Esophagus squamous epithelium (tissue), 5 donors: ENCODE results near the gene RBM19. TPM values are rescaled to one million over a fixed set of nuclear protein-coding genes. Genes with fewer than 3 reads are reported as not detected.

ENCODE experiments used
- DNase-seq: peaks from one replicate; lab custom pipeline; 2025; lab: John Stamatoyannopoulos, UW
- H3K27ac ChIP-seq, 4 donors: fragments of 200-600 bp; sonication (generic); one replicate each; pipeline ENCODE4 v1.5.1; 2016 to 2019; ENCODE audit warnings: mild to moderate bottlenecking in 1 of 4
- H3K27me3 ChIP-seq, 4 donors: fragments of 200-600 bp; sonication (generic); 1 replicate in 3 of 4; 2 replicates in 1 of 4; pipeline versions ENCODE4 v1.5.1 to v1.6.0; 2017 to 2021; ENCODE audit warnings: antibody characterized with exemption in 1 of 4
- H3K36me3 ChIP-seq, 3 donors: fragments of 200-600 bp; sonication (generic); one replicate each; pipeline ENCODE4 v1.5.1; 2016 to 2019
- H3K4me1 ChIP-seq, 3 donors: fragments of 200-600 bp; sonication (generic); one replicate each; pipeline ENCODE4 v1.5.1; 2017 to 2019
- H3K4me3 ChIP-seq, 4 donors: fragments of 200-600 bp; sonication (generic); 1 replicate in 3 of 4; 2 replicates in 1 of 4; pipeline ENCODE4 v1.5.1; 2016 to 2019; ENCODE audit warnings: mild to moderate bottlenecking in 2 of 4, moderate library complexity in 1 of 4
- H3K9me3 ChIP-seq, 3 donors: fragments of 200-600 bp; sonication (generic); one replicate each; pipeline ENCODE4 v1.5.1; 2016 to 2019
- POLR2A ChIP-seq, 4 donors: fragments of 450-650 bp; IDR thresholded peaks; one replicate each; pipeline ENCODE4 v1.6.1; 2017; ENCODE audit warnings: antibody characterized with exemption in 4 of 4, mild to moderate bottlenecking in 4 of 4, moderate library complexity in 3 of 4
- WGBS, 2 donors: methylation state at CpG; one replicate each; pipeline ENCODE4 v1.1.5; 2018; 5-methylcytosine and 5-hydroxymethylcytosine counted together
- intact Hi-C: fragments of 100-400 bp; cut with DNase I; formaldehyde crosslinking; loops from one replicate; pipeline ENCODE4 v1.15.0; 2022
- total RNA-seq, 4 donors: library from RNA; depleted of rRNA; stranded (reverse); fragments of >200 nt; gene quantifications; one replicate each; pipeline ENCODE4 v1.1.0, GENCODE V29; 2016
- TF ChIP-seq, protein P1 (sequence below), 6 experiments: fragments of 450-650 bp in 4 of 6; fragments of 200-600 bp in 2 of 6; sonication (generic) in 2 of 6; IDR thresholded peaks; one replicate each; pipeline ENCODE4 v1.5.1; 2016 to 2019; ENCODE audit warnings: antibody characterized with exemption in 6 of 6, mild to moderate bottlenecking in 4 of 6, moderate library complexity in 4 of 6
- donor health status: DM: yes; HTN: yes; CAD: no.

RBM19 gene
- total RNA-seq, 4 donors from 2014 or later: 13.1 to 32.8 (median 27.4) TPM

DNA sequence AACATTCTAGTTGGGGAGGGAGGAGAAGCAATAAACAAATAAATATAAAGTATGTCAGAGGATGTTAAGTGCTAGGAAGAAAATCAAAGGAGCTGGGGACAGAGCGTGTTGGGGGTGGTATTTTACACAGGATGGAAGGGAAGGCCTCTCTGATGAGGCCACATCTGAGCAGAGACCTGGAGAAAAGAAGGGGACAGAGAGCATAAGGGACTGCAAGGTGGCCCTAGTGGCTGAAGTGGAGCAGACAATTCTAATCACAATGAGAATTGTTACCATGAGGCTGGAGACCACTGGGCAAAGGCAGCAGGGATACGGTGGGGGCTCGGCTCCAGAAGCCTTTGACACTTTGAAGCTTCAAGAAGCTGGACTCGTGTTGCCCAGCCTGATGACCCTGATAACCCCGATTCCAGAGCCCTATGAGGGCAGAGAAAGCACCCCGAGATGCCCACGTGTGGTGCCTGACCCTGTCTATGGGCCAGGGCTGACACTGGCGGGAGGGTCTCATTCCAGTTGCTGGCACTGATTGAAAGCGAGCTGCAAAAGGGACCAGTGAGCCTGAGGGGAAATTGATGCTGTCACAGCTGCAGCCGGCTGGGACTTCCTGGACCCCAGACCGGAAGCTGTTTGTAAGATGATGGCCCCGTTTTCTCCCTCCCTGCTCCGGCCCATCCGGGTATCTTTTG, 169.1 kb downstream of the RBM19 start:
- no peak for DNase-seq
- Histone ChIP-seq H3K4me1 (no peaks in the 10 kb centered on the region), H3K36me3 (no peaks in the 10 kb centered on the region), H3K4me3 (no peak overlapping the region), H3K27ac (no peak overlapping the region), H3K9me3 (no peaks in the 10 kb centered on the region), H3K27me3 (peaks cover 0 to 20% (median 0%) of the 10 kb centered on the region in 4 donors)
- no peak for TF ChIP-seq POLR2A (IDR thresholded peaks at IDR 0.05)
- TF ChIP-seq, protein P1, sequence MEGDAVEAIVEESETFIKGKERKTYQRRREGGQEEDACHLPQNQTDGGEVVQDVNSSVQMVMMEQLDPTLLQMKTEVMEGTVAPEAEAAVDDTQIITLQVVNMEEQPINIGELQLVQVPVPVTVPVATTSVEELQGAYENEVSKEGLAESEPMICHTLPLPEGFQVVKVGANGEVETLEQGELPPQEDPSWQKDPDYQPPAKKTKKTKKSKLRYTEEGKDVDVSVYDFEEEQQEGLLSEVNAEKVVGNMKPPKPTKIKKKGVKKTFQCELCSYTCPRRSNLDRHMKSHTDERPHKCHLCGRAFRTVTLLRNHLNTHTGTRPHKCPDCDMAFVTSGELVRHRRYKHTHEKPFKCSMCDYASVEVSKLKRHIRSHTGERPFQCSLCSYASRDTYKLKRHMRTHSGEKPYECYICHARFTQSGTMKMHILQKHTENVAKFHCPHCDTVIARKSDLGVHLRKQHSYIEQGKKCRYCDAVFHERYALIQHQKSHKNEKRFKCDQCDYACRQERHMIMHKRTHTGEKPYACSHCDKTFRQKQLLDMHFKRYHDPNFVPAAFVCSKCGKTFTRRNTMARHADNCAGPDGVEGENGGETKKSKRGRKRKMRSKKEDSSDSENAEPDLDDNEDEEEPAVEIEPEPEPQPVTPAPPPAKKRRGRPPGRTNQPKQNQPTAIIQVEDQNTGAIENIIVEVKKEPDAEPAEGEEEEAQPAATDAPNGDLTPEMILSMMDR (IDR thresholded peaks at IDR 0.05): no peak
- intact Hi-C loops: no loop called here
- WGBS, 2 donors: 61 to 72% methylated on average over 3 to 13 of the region's 14 CpGs

DNA sequence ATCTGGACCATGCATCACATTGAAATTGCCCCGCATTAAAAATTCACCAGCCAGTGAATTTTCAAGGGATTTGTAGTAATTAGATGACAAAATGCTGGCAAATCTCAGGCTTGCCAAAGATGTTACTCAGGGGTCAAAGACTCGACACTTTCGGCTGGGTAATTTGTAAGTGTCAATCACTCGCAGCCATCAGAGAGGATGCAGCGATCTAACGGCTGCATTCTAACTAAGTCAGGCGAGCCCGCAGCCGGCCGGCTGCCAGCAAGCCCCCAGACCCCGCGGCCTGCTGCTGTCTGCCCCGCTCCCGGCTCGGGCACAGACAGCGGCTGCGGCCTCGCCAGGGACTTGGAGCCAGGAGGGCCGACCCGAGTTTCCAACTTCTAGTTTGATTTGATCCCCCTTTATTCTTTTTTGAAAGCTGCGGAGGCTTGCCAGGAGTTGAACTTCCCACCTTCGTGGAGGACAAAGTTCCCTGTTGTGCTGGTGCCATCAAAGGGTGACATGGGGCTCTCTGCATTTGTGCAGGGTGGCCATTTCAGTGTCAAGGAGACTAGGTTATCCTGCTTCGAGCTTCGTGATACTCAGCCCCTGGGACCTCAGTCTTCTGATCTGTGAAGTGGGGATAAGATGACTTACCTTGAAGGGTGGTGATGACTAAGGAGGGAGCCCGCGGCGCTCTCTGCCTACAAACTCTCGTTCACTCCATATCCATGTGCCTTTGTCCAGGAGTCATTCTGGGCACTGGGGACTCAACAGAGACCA, 169.9 kb downstream of the RBM19 start:
- Histone ChIP-seq H3K36me3 (no peaks in the 10 kb centered on the region), H3K9me3 (no peaks in the 10 kb centered on the region), H3K27ac (no peak overlapping the region), H3K4me3 (no peak overlapping the region), H3K4me1 (no peaks in the 10 kb centered on the region), H3K27me3 (peaks cover 0 to 20% (median 0%) of the 10 kb centered on the region in 4 donors)
- no peak for DNase-seq
- intact Hi-C loops: no loop called here
- WGBS, 2 donors: 43 to 57% methylated on average over 3 to 23 of the region's 28 CpGs
- TF ChIP-seq, protein P1 (IDR thresholded peaks at IDR 0.05): no peak
- no peak for TF ChIP-seq POLR2A (IDR thresholded peaks at IDR 0.05)

DNA sequence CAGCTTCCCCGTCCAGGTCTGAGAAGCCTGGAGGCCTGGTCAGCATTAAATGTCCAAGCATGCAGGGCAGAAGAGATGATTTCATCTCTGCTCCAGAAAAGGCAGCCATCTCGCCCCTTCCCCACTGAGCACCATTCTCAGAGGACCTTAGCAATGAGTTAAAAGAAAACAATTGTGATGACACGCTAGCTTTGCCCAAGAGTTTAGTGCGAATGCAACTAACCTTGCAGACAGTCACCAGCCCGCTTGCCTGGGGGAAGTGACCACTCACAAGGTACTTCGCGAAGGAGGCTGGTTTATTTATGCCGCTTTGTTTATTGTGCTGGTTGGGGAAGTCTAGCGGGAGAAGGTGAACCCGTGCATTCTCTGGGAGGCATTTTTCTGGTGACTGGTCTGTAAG, 170.7 kb downstream of the RBM19 start:
- no peaks in the 10 kb centered on the region for H3K9me3 ChIP-seq
- H3K27me3 ChIP-seq: peaks cover 0 to 20% (median 0%) of the 10 kb centered on the region in 4 donors
- H3K36me3 ChIP-seq: no peaks in the 10 kb centered on the region
- TF ChIP-seq POLR2A (IDR thresholded peaks at IDR 0.05): no peak
- TF ChIP-seq, protein P1 (IDR thresholded peaks at IDR 0.05): no peak
- WGBS, 2 donors: 58 to 65% methylated on average over 9 to 10 of the region's 10 CpGs
- H3K4me1 ChIP-seq: no peaks in the 10 kb centered on the region
- no peak overlapping the region for H3K4me3 ChIP-seq
- H3K27ac ChIP-seq: no peak overlapping the region
- intact Hi-C loops: no loop called here
- DNase-seq: no peak

GRCh38 chr12:113794774-113795173, 171.4 kb downstream of the RBM19 start:
- intact Hi-C loops: no loop called here

More at GRCh38 chr12:113794774-113795173, 171.4 kb downstream of the RBM19 start:
- Histone ChIP-seq H3K9me3 (no peaks in the 10 kb centered on the region), H3K27ac (no peak overlapping the region), H3K36me3 (no peaks in the 10 kb centered on the region), H3K27me3 (peaks cover 0 to 20% (median 0%) of the 10 kb centered on the region in 4 donors), H3K4me1 (no peaks in the 10 kb centered on the region), H3K4me3 (no peak overlapping the region)
- no peak for DNase-seq
- TF ChIP-seq POLR2A (IDR thresholded peaks at IDR 0.05): no peak
- TF ChIP-seq, protein P1 (IDR thresholded peaks at IDR 0.05): no peak
- WGBS, 2 donors: 45 to 50% methylated on average over 13 to 17 of the region's 17 CpGs
